Measurements from ENCODE around the gene PCGF6.

GRCh38 chr10:103397191-103397825, 46.4 kb upstream of the PCGF6 start:
- TF ChIP-seq, protein P1, sequence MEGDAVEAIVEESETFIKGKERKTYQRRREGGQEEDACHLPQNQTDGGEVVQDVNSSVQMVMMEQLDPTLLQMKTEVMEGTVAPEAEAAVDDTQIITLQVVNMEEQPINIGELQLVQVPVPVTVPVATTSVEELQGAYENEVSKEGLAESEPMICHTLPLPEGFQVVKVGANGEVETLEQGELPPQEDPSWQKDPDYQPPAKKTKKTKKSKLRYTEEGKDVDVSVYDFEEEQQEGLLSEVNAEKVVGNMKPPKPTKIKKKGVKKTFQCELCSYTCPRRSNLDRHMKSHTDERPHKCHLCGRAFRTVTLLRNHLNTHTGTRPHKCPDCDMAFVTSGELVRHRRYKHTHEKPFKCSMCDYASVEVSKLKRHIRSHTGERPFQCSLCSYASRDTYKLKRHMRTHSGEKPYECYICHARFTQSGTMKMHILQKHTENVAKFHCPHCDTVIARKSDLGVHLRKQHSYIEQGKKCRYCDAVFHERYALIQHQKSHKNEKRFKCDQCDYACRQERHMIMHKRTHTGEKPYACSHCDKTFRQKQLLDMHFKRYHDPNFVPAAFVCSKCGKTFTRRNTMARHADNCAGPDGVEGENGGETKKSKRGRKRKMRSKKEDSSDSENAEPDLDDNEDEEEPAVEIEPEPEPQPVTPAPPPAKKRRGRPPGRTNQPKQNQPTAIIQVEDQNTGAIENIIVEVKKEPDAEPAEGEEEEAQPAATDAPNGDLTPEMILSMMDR (IDR thresholded peaks at IDR 0.05), result no peak
- TF ChIP-seq POLR2A (IDR thresholded peaks at IDR 0.05), result no peak
